ENCODE data around the gene TENT4A.

- no peak for TF ChIP-seq ZNF70 (CRISPR knock-in tag; IDR thresholded peaks at IDR 0.05)
- no peak for TF ChIP-seq PPARA (CRISPR knock-in tag; IDR thresholded peaks at IDR 0.05; ENCODE audit: borderline replicate concordance)
- TF ChIP-seq ZNF565 (CRISPR knock-in tag; conservative IDR thresholded peaks at IDR 0.05; ENCODE audit: low read depth): no peak
- no peak for TF ChIP-seq ARNTL (CRISPR knock-in tag; IDR thresholded peaks at IDR 0.05; ENCODE audit: borderline replicate concordance, low read depth)
- TF ChIP-seq TCF4 (CRISPR knock-in tag; IDR thresholded peaks at IDR 0.05; ENCODE audit: borderline replicate concordance): no peak
- TF ChIP-seq ZFP3 (CRISPR knock-in tag; IDR thresholded peaks at IDR 0.05): no peak
- no peak for TF ChIP-seq OSR1 (CRISPR knock-in tag; IDR thresholded peaks at IDR 0.05)
- TF ChIP-seq TSHZ2 (CRISPR knock-in tag; IDR thresholded peaks at IDR 0.05): no peak
- TF ChIP-seq RARB (CRISPR knock-in tag; IDR thresholded peaks at IDR 0.05): no peak
- TF ChIP-seq SNAI2 (CRISPR knock-in tag; IDR thresholded peaks at IDR 0.05): no peak
Measured at GRCh38 chr5:6761333-6761732, 48.1 kb downstream of the TENT4A start.
